Measurements from ENCODE around the gene SUN2.
"Not testable (repeated sequence)": the region's sequence is repeated elsewhere in the genome, so short reads cannot be mapped to it uniquely, and the experiment has no call there.

The SUN2 gene, protein sequence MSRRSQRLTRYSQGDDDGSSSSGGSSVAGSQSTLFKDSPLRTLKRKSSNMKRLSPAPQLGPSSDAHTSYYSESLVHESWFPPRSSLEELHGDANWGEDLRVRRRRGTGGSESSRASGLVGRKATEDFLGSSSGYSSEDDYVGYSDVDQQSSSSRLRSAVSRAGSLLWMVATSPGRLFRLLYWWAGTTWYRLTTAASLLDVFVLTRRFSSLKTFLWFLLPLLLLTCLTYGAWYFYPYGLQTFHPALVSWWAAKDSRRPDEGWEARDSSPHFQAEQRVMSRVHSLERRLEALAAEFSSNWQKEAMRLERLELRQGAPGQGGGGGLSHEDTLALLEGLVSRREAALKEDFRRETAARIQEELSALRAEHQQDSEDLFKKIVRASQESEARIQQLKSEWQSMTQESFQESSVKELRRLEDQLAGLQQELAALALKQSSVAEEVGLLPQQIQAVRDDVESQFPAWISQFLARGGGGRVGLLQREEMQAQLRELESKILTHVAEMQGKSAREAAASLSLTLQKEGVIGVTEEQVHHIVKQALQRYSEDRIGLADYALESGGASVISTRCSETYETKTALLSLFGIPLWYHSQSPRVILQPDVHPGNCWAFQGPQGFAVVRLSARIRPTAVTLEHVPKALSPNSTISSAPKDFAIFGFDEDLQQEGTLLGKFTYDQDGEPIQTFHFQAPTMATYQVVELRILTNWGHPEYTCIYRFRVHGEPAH

DNA sequence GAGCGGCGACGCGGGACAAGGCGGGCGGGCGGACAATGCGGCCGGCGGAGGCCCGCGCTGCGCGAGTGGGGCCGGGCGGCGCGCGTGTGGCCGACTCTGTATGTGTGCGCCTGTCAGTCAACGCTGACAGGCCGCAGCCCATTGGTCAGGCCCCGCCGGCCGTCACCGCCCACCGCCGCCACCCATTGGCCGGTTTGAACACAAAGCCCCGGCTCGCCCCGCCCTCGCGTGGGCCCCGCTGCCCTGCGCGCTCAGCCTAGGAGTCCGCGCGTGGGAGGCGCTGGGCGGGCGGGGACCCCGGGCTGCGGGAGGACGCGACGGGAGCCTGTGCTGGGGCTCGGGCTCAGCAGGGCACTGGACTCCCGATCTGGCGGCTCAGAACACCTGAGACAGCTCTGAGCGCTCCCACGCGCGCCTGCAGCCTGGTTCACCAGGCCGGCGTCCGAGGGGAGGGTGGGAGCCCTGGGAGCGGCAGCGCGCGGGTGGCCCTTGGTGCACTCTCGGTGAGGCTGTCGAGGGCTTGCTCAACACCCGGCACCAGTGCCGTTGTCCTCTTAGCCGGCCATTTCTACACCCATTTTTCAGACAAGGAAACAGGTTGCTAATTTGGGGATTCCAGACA, at the start of gene SUN2:
SUN2 (minus strand) TSS at position 88 of the 622 bp plus-strand sequence. CDS start 3,370 bp downstream, outside the sequence.
- DNase-seq = peak; percentile 95

DNA sequence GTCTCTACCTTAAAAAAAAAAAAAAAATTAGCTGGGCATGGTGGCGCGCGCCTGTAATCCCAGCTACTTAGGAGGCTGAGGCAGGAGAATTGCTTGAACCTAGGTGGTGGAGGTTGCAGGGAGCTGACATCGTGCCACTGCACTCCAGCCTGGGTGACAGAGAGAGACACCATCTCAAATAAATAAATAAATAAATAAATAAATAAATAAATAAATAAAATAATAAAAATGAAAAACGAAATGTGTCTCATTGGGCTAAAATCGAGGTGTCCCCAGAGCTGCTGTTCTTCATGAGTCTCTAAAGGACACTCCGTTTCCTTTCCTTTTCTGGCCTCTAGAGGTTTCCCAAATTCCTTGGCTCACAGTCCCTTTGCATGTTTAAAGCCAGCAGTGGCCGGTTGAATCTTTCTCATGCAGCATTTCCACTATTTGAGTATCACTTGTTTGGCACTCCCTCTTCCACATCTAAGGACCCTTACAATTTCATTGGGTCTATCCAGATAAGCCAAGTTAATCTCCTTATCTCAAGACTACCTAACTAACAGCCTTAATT, 49.3 kb upstream of the SUN2 start:
- not testable (repeated sequence) for DNase-seq

DNA sequence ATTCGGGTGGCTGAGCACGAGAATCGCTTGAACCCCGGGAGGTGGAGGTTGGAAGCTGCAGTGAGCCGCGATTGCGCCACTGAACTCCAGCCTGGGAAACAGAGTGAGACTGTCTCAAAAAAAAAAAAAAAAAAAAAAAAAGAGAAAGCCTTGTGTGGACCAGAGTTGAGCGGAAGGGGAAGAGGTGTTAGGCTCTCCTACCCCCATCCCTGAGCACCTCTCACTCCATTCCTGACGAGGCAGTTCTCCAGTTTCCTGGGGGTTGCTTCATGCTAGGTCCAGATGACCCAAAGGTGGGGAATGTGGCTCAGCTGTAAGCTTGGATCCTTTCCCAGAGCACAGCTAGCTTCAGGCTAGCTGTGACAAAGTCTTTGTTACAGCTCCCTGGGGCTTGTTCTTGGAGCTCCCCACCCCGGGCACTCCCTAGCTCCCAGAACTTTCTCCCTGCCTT, 46.9 kb upstream of the SUN2 start:
- no peak for DNase-seq

DNA sequence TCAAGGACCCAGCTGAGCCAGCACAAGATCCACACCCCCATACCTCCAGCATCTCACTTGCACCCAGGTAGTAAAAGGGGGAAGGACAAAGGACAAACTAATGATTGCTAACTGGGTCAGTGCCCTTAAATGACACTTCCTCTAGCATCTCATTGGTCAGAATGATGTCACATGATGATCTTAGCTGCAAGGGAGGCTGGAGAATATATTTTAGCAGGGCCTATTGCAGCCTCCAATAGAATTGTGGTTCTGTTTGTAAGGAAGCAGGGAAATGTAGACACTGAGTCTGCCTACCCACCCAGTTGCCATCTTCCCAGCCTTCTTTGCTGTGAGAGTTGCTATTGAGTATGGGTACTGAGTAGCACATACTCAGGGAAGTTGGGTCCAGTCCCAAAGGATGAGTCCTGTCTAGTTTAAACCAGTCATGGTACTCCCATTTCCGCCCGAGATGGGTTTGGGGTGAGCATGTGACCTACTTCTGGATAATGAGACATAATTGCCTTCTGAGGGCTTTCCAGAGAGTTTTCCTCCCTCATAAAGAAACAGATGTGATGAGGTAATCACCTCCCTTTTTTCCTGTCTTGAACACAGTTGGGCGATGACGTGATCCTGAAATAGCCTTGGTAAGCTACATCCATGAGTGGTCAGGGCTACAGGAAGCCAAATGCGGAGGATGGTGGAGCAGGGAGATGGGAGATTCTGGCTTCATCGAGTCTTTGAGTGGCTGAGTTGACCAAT, 43.6 kb upstream of the SUN2 start:
- no peak for DNase-seq

DNA sequence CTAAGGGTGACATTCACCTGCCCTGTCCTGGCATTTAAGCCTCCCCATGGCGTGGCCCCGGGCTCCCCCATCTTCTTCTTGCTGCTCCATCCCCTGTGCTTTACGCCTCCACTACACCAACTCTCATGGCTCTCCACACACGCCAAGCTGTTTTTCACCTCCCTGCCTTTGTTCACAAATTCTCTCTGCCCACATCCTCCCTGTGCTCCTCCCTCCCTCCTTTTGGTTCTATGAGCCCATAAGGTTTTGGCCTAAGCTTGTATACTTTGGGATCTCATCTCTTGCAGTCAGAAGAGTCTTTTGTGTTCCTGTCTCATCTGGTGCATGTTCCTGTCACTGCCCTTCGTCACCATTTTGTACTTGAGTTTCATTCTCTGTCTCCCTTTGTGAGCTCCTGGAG, 42.7 kb upstream of the SUN2 start:
- no peak for DNase-seq

DNA sequence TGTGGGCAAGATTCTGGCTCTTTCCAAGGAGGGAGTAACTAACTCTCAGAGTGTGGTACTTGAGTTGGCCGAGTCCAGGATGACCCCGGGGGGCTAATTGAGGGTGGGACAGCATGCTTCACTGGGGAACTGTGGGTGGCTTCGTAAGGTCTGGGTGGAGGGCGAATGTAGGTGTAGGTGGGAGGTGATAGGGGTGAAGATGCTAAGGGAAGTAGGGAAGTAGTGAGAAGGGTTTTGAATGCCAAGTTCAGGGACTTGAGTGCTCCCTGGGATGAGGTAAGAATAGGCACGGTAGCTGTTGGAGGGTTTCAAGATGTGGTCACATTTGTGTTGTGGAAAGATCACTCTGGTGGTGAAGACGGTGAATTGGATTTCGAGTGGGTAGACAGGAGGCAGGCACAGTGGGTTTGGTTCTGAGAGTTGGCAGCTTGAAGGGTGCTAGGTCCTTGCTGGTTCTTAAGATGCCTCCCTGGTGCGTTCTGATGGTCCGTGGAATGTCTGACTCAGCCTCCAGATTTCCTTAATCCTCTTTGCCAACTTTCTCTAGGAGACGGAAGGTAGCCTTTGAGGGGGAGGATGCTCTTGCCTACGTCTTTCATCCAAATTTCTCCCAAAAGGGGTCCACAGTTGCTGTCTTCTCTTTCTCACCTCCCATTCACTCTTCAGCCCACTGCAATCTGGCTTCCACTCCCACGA, 40.6 kb upstream of the SUN2 start:
- no peak for DNase-seq

DNA sequence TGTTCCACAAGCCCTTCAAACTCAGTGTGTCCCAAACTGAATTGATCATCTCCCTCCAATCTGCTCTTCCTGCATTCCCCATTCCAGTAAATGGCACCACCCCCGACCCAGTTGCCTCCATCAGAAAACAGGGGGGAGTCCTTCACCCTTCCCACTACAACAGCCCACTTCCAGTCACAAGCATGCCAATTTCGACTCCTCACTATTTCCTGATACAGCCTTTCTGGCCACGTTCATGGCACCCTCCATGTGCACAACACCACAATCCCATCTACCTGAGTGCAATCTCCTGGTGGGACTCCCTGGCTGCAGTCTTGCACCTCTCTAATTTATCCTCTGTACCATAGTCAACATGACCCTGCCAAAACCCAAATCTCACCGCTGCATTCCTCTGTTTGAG, 39.8 kb upstream of the SUN2 start:
- no peak for DNase-seq

DNA sequence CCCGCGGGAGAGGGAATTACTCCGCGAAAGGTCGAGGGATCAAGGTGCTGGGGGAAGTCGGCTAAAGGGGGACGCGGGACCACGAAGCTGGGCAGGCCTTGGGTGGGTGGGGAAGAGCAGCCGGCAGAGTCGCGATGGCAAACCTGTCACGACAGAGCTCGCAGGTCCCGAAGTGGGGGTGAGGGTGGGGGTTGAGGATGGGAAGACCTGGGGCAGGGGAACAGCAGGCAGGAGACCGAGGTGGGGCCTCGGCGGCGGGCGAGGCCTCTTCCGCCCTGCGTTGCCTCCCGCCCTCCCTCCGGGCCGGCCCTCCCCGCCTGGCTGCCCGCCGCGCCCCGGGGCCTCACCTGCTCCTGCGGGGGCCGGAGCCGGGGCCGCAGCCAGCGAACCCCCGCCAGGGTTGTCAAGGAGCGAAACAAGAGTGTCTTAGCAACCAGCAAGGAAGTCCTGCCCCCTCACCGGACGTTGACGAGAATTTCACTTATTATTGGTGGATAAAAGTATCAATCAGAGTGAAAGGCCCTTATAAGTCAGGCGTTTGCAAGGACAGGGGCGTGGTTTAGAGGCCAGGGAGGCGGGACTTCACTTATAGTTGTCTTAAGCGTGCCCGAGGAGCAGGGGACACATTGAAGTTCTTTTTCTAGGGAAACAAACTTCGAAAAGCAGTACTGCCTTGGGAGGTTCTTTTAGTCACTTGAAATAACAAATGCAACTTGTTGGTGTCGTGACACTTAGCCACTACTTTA, 38.1 kb upstream of the SUN2 start, which contains the start of gene DNAL4:
DNAL4 (minus strand) TSS at position 423 of the 746 bp plus-strand sequence. CDS start 11,412 bp downstream, outside the sequence.
- peak; percentile 99 for DNase-seq

DNA sequence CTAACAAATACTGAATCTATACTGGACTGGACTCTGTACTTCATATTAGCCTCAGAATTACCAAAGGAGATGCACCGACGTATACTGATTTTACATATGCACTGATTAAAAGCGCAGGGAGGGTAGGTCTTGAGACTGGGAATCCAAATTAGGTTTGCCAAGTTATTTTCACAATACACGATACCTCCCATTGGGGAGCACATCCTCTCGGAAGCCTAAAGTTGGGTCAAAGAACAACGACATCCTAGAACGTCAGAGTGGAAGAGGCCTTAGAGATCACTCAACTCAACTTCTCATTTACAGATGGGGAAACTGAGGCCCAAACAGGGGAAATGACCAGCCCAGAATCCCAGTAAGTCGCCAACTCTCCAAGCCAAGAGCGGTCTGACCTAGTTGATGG, 37.5 kb upstream of the SUN2 start:
- DNase-seq = no peak

DNA sequence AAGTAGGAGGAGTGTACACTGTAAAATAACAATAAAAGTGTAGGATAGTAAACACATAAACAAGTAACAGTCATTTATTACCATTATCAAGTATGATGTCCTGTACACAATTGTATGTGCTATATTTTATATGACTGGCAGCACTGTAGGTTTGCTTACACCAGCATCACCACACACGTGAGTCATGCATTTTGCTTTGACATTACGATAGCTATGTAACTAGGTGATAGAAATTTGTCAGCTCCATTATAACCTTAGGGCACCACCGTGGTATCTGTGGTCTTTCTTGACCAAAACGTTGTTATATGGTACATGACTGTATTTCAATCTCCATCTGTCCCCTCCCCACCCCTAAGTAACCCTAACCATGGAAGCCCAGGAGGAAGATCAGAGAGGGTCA, 37.0 kb upstream of the SUN2 start:
- DNase-seq = no peak

DNA sequence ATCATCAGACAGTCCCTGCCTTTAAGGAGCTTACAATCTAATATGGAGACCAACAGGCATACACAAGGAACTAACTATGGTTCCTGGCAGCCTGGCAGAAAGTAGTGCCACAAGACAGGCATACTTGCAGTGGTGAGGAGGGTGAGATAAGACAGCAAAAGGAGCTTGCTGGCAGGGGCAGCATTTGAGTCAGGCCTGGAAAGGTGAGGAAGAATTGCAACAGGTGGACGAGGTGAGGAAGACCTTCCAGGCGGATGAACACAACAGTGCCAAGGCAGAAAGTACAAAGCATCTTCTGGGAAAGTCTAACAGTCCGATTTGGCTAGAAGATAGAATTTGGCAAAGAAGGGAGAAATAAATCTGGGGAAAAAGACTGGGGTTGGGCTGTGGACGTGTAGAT, 33.8 kb upstream of the SUN2 start:
- no peak for DNase-seq

DNA sequence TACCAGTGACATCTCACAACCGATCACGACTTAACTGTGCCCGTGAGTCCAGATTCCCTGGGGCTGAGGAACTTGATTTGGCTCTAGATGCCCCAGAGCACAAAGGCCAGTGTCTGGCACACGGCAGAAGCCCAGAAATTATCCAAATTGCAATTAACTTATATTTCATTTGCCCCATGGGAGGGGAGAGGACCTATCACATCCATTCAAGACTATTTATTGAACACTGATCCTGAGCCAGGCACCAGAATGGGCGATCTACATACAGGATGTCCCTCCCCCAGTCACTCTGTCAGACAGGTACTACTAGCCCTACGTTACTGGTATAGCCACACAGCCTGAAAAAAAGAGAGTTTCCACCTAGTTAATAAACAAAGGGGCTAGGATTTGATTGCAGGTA, 33.0 kb upstream of the SUN2 start:
- DNase-seq = no peak

DNA sequence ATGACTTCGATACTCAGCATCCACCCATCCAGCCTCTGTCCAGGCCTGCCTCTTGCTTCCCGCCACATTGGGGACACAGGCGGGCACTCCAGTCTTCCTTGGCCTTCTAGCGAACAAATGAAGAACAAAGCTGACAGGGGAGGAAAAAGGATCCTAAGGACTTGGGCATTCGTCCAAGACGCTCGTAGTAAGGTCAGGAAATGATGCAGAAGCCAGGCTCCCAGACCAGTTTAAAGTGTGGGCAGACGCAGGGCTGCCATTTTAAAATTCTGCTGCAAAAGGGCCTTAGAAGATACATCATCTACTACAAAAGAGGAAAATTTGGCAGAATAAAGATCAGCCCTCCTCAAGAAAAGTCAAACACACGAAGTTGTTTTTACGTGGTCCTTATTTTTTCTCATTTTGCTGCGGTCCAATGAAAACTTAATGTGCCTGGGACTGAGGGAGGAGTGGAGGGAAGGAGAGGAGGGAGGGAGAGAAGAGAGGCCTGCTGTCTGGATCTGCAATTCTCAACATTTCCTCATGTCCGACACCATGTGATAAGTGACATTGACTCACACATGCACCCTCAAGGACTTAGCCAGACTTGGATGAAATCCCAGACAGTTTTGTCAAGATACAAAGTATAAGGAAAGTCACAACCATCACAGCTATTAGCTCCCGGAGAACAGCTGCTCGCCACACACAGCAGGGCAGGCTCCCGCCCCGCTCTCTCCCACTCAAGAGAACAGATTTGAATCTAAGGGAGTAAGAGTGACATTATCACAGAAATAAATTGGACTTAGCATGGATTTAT, 32.4 kb upstream of the SUN2 start:
- peak; percentile 44 for DNase-seq

DNA sequence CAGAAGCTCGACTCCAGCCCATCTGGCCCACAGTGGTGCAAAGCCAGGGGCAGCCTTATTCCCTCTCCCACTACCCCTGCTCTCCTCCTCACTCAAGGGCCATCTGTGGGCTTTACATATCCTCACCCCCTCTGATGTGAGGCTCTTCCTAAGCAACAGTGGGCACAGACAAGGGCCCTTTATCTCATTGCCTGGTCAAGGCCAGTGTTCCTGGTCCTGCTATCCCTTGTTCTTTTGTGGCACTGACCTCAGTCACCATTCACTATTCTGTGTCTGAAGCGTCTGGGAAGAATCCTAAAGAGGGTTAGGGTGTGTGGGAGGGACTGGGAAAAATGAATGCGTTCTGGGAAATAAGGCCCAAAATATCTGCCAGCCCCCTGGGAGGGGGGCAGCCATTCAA, 30.8 kb upstream of the SUN2 start:
- DNase-seq = no peak

DNA sequence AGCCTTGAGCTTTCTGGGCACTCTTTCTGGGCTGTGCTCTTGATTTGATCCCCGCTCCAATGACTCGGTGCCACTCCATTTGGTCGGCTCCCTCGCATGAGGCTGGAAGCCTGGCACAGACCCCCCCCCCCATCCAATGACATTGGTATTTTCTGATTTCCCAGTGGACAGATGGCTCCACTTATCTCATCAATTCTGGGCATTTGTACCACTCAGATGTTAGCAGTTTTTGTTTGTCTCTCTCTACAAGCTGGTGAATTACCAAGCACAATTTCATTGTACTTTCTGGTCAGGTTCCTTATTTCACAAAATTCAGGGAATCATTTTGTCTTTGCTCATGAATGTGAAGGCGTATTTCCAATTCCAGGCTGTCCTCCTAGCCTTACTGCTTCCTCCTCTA, 29.1 kb upstream of the SUN2 start:
- DNase-seq = no peak

DNA sequence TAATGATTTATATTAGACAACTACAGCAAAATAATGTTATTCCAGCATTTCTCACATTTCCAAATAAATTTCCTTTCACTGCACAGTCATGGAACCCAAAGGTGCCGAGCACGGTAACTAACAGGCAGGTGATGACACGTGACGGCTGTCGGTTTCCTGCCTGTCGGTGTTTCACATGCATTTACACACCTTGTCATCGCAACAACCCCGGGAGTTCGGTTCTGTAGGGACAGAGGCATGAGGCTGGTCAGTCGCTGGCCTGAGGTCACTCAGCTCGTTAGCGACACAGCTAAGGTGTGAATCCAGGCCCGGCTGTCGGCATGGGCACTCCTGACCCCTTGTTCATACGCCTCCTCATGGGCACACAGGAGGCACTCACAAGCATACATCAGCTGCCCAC, 28.2 kb upstream of the SUN2 start:
- no peak for DNase-seq

DNA sequence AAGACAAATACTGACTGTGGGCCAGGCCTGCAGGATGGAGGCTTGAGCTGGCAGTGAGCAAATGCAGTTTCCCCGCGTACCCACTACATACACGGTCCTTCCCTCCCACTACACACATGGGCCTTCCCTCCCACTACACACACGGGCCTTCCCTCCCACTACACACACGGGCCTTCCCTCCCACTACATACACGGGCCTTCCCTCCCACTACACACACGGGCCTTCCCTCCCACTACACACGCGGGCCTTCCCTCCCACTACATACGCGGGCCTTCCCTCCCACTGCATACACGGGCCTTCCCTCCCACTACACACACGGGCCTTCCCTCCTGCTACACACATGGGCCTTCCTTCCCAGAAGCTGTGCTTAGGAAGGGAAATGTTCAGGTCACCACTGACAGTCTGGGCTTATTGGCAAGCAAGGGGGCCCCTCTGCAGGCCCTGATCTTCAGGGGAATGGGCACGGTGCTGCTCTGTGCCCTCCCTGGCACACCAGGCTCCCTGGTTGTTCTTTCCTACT, 27.4 kb upstream of the SUN2 start:
- DNase-seq = no peak

DNA sequence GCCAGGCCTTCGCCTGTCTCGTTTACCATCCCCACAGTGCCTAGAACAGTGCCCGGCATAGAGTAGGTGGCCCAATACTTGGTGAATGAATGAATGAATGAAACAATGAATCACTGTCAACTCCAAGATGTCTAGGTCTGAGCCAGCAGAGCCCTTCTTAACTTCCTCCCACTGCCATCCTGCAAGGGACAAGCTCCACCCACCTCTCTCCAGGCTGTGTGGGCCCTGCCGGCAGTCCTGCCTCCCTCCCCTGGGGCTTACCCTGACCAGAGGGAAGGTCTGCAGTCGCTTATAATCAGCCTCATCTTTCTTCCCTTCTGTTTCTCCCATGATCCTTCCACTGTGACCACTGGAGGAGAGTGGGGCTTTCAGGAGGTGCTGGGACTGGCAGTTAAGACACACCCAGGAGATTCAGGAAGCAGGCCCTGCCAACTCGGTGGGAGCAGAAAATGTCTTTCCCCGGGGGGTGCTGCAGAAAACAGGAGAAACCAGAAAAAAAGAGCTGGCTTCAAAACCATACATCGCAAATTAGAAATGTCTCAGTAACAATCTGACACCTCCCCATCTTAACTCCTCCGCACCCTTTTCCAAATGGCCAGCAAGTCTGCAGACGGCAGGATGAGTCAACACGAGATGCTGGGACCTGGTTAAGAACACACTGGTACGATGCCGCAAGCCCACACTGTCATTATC, 26.8 kb upstream of the SUN2 start:
- DNase-seq = peak; percentile 35

DNA sequence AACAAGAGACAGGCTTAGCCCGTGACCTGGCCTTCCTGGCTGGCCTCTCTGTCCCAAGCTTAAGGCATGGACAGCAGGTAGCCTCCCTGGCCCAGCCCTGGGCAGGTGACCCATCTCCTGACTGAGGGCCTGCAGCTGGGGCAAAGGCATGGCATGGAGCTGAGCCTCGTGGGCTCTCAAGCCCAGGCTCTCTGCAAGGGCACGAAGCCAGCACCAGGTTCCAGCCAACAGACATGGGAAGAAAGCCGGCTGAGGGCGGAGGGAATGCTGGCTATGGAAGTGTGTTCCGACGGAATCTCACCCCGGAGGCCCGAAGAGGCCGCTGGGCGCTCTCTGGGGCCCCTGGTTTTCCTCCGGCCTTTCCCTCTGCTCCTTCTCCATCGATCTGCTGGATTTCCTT, 25.2 kb upstream of the SUN2 start:
- DNase-seq = no peak

Measured in inflammatory macrophage treated with lipopolysaccharide for 4 hours (primary cell).